GM19351 (cell line): ENCODE measurements around the gene TYMP.
A peak's percentile ranks its signal among the peaks of the same experiment; 100 is the strongest.
"Not testable (repeated sequence)": the region's sequence is repeated elsewhere in the genome, so short reads cannot be mapped to it uniquely, and the experiment has no call there.

Experiments
- ATAC-seq: cut with Tn5 transposase; IDR thresholded peaks from one replicate; pipeline ENCODE4 v1.9.1; 2021; ENCODE audit warnings: mild to moderate bottlenecking, moderate library complexity; ENCODE audit not compliant: unreplicated experiment

TYMP gene

GRCh38 chr22:50540381-50540780, 10.6 kb upstream of the TYMP start:
- no peak for ATAC-seq

GRCh38 chr22:50537765-50538164, 8.0 kb upstream of the TYMP start:
- no peak for ATAC-seq

GRCh38 chr22:50536226-50536625, 6.4 kb upstream of the TYMP start:
- no peak for ATAC-seq

GRCh38 chr22:50535113-50535512, 5.3 kb upstream of the TYMP start:
- ATAC-seq: no peak

- not testable (repeated sequence) for ATAC-seq
Measured at GRCh38 chr22:50533856-50534711, 4.3 kb upstream of the TYMP start.

- ATAC-seq: no peak
Measured at GRCh38 chr22:50532824-50533796, 3.3 kb upstream of the TYMP start.

- ATAC-seq: no peak
Measured at GRCh38 chr22:50531962-50532674, 2.3 kb upstream of the TYMP start.

- no peak for ATAC-seq
Measured at GRCh38 chr22:50531546-50531961, 1.7 kb upstream of the TYMP start.

GRCh38 chr22:50530877-50531545, 1.2 kb upstream of the TYMP start:
- ATAC-seq: no peak

- ATAC-seq: no peak
Measured at GRCh38 chr22:50530580-50530876, 716 bp upstream of the TYMP start.

GRCh38 chr22:50529416-50529896, 356 bp downstream of the TYMP start:
- ATAC-seq: no peak

- ATAC-seq: no peak
Measured at GRCh38 chr22:50528682-50529415, 963 bp downstream of the TYMP start.

- no peak for ATAC-seq
Measured at GRCh38 chr22:50527921-50528681, 1.7 kb downstream of the TYMP start.

GRCh38 chr22:50526834-50527801, 2.7 kb downstream of the TYMP start:
- ATAC-seq: no peak

GRCh38 chr22:50526108-50526833, 3.5 kb downstream of the TYMP start:
- ATAC-seq: peak; percentile 26

GRCh38 chr22:50525858-50526107, 4.0 kb downstream of the TYMP start:
- no peak for ATAC-seq

GRCh38 chr22:50525104-50525857, 4.5 kb downstream of the TYMP start, which contains the start of gene SCO2:
TSS of gene SCO2 (minus strand) at chr22:50525598. CDS start at chr22:50524411, 1,187 bp downstream.
- peak; percentile 34 for ATAC-seq
